Breast epithelium (tissue), 3 donors: ENCODE results near the gene GLB1L2.

Experiments
- POLR2A ChIP-seq: fragments of 450-650 bp; IDR thresholded peaks from one replicate; pipeline ENCODE4 v1.6.1; 2016; ENCODE audit warnings: antibody characterized with exemption, mild to moderate bottlenecking, moderate library complexity
- POLR2AphosphoS5 ChIP-seq, 3 donors: sonication (generic); formaldehyde crosslinking; IDR thresholded peaks; one replicate each; pipeline ENCODE4 v1.6.1; 2017; ENCODE audit warnings: antibody characterized with exemption in 3 of 3

DNA sequence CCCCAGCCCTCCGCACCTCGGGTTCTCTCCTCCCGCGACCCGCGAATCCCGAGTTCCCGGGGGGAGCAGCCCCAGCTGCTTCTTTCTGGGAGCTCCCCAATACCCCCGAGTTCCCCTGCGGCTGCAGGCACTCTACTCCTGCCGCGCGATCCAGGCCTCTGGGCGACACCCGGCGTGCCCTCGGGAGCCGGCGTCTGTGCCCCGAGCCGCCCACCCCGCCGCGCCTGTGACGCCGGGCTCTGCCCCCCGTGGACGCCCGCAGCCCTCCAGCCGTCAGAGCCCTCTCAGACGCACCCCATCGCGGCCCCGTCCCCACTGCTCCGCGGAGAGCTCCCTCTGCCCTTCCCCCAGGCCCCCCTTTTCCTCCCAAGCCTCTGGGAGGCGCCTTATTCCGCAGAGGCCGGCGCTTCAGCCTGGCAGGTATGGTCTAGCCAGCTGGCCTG lies 422 bp downstream of the GLB1L2 start:
- TF ChIP-seq POLR2AphosphoS5 (IDR thresholded peaks at IDR 0.05) = no peak
- no peak for TF ChIP-seq POLR2A
